ENCODE measurements around the gene CANT1.
"Not testable (repeated sequence)": the region's sequence is repeated elsewhere in the genome, so short reads cannot be mapped to it uniquely, and the experiment has no call there.

The CANT1 gene

GRCh38 chr17:78954684-78955083 is 54.9 kb downstream of the CANT1 start:
- no peak for DNase-seq

GRCh38 chr17:78953356-78954350 is 55.9 kb downstream of the CANT1 start:
- DNase-seq, result no peak

DNA sequence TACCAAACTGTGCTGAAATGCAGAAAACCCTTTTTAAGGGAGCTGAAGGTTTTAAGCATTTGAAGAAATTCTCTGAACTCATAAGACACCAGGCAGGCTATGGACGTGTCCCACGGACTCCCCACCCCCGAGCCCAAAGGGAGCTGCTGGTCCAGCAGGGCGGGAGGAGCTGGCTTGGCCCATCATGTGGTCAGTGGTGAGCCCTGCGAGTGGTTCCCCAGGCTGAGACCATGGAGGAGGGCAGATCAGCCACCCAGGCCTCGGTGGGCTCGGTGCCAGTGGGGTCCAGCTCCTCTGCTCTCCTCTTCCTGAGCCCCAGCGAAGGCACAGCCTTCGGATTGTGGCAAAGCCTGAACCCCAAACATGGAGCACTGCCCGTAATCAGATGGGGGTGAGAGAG is 56.9 kb downstream of the CANT1 start:
- no peak for DNase-seq

GRCh38 chr17:78951967-78952551 is 57.5 kb downstream of the CANT1 start:
- no peak for DNase-seq

GRCh38 chr17:78950870-78951269 is 58.7 kb downstream of the CANT1 start:
- DNase-seq, result no peak

- no peak for DNase-seq
Observed at GRCh38 chr17:78947235-78948149, 62.1 kb downstream of the CANT1 start.

DNA sequence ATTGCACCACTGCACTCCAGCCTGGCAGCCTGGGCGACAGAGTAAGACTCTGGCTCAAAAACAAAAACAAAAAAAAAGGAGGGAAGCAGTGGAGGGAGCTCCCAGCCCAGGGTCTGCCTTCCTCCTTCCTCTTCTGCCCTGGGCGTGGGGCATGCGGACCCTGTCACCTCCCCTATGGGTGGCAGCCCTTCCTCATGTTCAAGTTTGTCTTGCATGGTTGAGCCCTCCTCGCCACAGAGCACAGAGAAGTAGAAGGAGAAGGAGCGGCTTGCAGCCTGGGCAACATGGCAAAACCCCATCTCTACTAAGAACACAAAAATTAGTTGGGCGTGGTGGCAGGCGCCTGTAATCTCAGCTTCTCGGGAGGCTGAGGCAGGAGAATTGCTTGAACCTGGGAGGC is 62.9 kb downstream of the CANT1 start:
- DNase-seq, result no peak

DNA sequence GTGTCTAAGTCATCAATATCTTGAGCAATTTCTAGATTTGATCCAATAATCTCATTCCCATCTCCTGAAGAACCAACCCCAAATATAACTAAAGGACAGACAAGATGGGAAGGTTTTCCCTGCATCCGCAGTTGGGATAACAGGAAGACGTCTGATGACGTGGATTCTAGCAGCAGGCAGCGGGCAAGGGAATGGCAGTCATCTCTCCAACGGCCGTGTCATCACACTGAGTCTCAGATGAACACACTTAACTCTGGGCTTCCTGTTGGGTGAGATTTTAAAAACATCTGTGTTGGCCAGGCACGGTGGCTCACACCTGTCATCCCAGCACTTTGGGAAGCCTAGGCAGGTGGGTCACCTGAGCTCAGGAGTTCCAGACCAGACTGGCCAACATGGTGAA is 63.4 kb downstream of the CANT1 start:
- no peak for DNase-seq

- not testable (repeated sequence) for DNase-seq
Observed at GRCh38 chr17:78945455-78945854, 64.1 kb downstream of the CANT1 start.

DNA sequence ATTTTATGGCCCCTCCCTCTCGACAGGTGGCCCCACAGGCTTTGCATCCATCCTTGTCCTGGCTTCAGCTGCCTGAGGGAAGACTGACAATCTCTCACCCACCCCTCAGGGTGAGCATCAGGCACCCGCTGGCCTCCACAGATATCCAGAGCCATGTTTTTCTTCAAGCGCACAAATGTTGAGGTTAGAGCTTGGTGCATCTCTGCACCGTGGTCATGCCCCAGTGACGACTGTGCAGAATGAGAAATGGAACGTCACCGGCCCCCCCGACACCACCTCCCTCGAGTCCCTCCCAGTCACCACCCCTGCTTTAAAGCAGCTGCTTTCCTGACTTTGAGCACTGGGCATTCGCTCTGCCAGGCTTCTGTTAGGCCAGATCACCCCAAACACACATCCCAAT is 64.6 kb downstream of the CANT1 start:
- DNase-seq, result no peak

DNA sequence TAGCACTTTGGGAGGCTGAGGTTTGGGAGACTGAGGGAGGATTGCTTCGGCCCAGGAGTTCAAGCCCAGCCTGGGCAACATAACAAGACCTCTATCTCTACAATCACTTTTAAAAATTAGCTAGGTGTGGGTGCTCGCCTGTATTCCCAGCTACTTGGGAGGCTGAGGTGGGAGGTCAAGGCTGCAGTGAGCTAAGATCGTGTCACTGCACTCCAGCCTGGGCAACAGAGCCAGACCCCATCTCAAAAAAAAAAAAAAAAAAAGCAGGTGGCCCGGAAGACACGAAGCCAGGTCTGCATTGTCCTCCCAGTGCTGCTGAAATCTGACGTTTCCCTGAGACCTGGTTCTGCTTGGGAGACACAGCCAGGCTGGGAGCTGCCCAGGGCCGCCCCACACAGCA is 65.5 kb downstream of the CANT1 start:
- DNase-seq, result no peak

Data from RPMI8226 (cell line).